SH-SY5Y (cell line): ENCODE data around the gene MTCL1.

Experiments
- GATA2 ChIP-seq: IDR thresholded peaks from 2 replicates; pipeline ENCODE4 v1.6.1; 2011; ENCODE audit warnings: mild to moderate bottlenecking, low read depth, low read length
- GATA3 ChIP-seq: IDR thresholded peaks from 2 replicates; pipeline ENCODE4 v1.6.1; 2011; ENCODE audit warnings: low read depth, mild to moderate bottlenecking, low read length, moderate library complexity

The MTCL1 gene

GRCh38 chr18:8705238-8705960, at the start of gene MTCL1:
Gene MTCL1, plus strand, starts transcription at chr18:8705556. Its CDS starts 105 bp downstream, at chr18:8705661.
- TF ChIP-seq GATA2 (no peak), GATA3 (no peak)

- TF ChIP-seq GATA2 (no peak), GATA3 (no peak)
Observed at GRCh38 chr18:8656232-8656631, 49.1 kb upstream of the MTCL1 start.

- no peak for TF ChIP-seq GATA3
- TF ChIP-seq GATA2, result no peak
Observed at GRCh38 chr18:8657050-8657820, 48.1 kb upstream of the MTCL1 start.

- no peak for TF ChIP-seq GATA2
- no peak for TF ChIP-seq GATA3
Observed at GRCh38 chr18:8657873-8658470, 47.4 kb upstream of the MTCL1 start.

GRCh38 chr18:8658858-8659485, 46.4 kb upstream of the MTCL1 start:
- no peak for TF ChIP-seq GATA3
- TF ChIP-seq GATA2, result no peak

- TF ChIP-seq GATA2 (no peak), GATA3 (no peak)
Observed at GRCh38 chr18:8659609-8660242, 45.6 kb upstream of the MTCL1 start.

- TF ChIP-seq GATA2, result no peak
- TF ChIP-seq GATA3, result no peak
Observed at GRCh38 chr18:8660316-8660715, 45.0 kb upstream of the MTCL1 start.

- no peak for TF ChIP-seq GATA2
- no peak for TF ChIP-seq GATA3
Observed at GRCh38 chr18:8661754-8662559, 43.4 kb upstream of the MTCL1 start.

- TF ChIP-seq GATA3, result no peak
- no peak for TF ChIP-seq GATA2
Observed at GRCh38 chr18:8662560-8663255, 42.6 kb upstream of the MTCL1 start.

GRCh38 chr18:8667846-8668245, 37.5 kb upstream of the MTCL1 start:
- TF ChIP-seq GATA2 (no peak), GATA3 (no peak)

- TF ChIP-seq GATA3, result no peak
- TF ChIP-seq GATA2, result no peak
Observed at GRCh38 chr18:8668381-8668780, 37.0 kb upstream of the MTCL1 start.

GRCh38 chr18:8669571-8669970, 35.8 kb upstream of the MTCL1 start:
- TF ChIP-seq GATA3 (no peak), GATA2 (no peak)
